ENCODE data around the gene FAM131C. TPM values are rescaled to one million over a fixed set of nuclear protein-coding genes. Genes with fewer than 3 reads are reported as not detected.
"Not testable (repeated sequence)": the region's sequence is repeated elsewhere in the genome, so short reads cannot be mapped to it uniquely, and the experiment has no call there.

The FAM131C gene
- total RNA-seq, 1 donor from 2014 or later, result 1.1 TPM

DNA sequence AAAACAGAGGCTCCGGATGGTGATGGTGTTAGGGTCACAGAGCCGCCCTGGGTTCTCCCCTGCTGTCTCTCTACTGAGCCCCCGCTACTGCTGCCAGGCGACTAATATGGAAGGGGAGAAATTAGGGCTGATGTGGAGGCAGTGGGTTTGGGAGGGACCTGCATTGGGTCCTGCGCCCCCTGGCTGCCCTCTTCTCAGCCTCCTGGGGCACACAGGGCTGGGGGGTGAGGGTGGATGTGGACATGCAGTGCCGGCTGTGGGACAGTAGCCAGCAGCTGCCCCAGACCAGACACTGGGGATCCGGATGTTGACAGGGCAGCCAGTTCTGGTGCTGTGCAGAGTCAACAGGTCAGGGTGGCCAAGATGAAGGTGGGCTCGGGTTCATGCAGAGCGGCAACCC, 31.4 kb downstream of the FAM131C start:
- peaks cover 2% of the 10 kb centered on the region for H3K9me3 Mint-ChIP-seq (ENCODE audit: unreplicated experiment)
- no peak overlapping the region for H3K27ac Mint-ChIP-seq (ENCODE audit: unreplicated experiment)
- DNase-seq, result no peak
- peaks cover 8% of the 10 kb centered on the region for H3K27me3 Mint-ChIP-seq (ENCODE audit: unreplicated experiment)
- H3K4me3 Mint-ChIP-seq (ENCODE audit: unreplicated experiment), result no peak overlapping the region
- H3K4me1 Mint-ChIP-seq (ENCODE audit: low read depth, unreplicated experiment), result peaks cover 10% of the 10 kb centered on the region
- no peaks in the 10 kb centered on the region for H3K36me3 Mint-ChIP-seq (ENCODE audit: unreplicated experiment)
- TF ChIP-seq, protein P1, sequence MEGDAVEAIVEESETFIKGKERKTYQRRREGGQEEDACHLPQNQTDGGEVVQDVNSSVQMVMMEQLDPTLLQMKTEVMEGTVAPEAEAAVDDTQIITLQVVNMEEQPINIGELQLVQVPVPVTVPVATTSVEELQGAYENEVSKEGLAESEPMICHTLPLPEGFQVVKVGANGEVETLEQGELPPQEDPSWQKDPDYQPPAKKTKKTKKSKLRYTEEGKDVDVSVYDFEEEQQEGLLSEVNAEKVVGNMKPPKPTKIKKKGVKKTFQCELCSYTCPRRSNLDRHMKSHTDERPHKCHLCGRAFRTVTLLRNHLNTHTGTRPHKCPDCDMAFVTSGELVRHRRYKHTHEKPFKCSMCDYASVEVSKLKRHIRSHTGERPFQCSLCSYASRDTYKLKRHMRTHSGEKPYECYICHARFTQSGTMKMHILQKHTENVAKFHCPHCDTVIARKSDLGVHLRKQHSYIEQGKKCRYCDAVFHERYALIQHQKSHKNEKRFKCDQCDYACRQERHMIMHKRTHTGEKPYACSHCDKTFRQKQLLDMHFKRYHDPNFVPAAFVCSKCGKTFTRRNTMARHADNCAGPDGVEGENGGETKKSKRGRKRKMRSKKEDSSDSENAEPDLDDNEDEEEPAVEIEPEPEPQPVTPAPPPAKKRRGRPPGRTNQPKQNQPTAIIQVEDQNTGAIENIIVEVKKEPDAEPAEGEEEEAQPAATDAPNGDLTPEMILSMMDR (IDR thresholded peaks at IDR 0.05; ENCODE audit: partially characterized antibody, unreplicated experiment), result no peak

DNA sequence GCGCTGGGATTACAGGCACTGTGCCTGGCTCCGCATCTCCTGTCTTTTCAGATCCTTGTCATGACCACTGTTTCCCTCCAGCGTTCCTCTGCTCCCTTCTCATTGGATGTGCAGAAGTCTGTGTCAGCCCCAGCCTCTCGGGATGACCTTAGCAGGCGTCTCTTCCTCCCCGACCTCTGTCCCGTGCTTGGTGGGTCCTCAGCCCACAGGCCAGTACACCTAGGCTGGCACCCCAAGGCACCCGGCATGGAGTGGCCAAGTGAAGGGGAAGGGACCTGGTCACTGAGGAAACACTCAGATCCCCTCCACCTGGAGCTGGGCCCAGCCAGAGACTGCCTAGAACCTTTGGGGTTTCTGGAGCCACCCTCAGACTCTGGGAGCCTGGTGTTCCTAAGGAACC, 32.3 kb downstream of the FAM131C start:
- Mint-ChIP-seq H3K9me3 (ENCODE audit: unreplicated experiment) (peaks cover 2% of the 10 kb centered on the region), H3K4me1 (ENCODE audit: low read depth, unreplicated experiment) (peaks cover 10% of the 10 kb centered on the region), H3K4me3 (ENCODE audit: unreplicated experiment) (no peak overlapping the region), H3K27me3 (ENCODE audit: unreplicated experiment) (peaks cover 10% of the 10 kb centered on the region), H3K27ac (ENCODE audit: unreplicated experiment) (no peak overlapping the region), H3K36me3 (ENCODE audit: unreplicated experiment) (no peaks in the 10 kb centered on the region)
- TF ChIP-seq, protein P1 (IDR thresholded peaks at IDR 0.05; ENCODE audit: partially characterized antibody, unreplicated experiment), result no peak
- DNase-seq, result no peak

DNA sequence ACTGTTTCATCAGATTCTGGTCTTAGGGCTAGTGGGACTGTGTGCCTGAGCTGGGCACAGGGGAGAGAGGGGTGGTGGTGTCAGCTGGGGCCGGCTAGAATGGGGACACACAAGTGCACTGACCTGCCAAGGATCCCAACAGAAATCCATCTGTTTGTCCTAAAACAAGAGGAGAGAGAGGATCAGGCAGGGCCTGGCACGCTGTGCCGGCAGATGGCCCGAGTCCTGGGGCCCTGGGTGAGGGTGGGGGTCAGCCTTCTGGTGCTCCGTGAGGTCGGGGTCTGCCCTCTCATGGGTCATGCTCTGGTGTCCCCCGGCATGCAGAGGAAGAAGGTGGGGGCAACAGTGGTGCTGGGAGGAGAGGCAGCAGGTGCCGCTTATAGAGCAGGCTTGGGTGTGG, 33.6 kb downstream of the FAM131C start:
- not testable (repeated sequence) for H3K36me3 Mint-ChIP-seq (ENCODE audit: unreplicated experiment); H3K27me3 Mint-ChIP-seq (ENCODE audit: unreplicated experiment); H3K9me3 Mint-ChIP-seq (ENCODE audit: unreplicated experiment); DNase-seq; H3K4me1 Mint-ChIP-seq (ENCODE audit: low read depth, unreplicated experiment); H3K4me3 Mint-ChIP-seq (ENCODE audit: unreplicated experiment)
- H3K27ac Mint-ChIP-seq (ENCODE audit: unreplicated experiment), result peak overlapping the region; percentile 48

DNA sequence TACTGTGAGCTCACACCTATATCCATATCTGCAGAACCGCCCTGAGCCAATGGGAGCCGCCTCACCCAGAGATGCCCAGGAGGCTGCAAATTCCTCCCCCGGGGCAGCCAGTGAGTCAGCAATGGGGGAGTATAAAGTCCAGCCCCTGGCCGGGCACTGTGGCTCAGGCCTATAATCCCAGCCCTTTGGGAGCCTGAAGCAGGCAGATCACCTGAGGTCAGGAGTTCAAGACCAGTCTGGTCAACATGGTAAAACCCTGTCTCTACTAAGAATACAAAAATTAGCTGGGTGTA, 34.9 kb downstream of the FAM131C start:
- Mint-ChIP-seq H3K27ac (ENCODE audit: unreplicated experiment) (no peak overlapping the region), H3K4me3 (ENCODE audit: unreplicated experiment) (no peak overlapping the region), H3K27me3 (ENCODE audit: unreplicated experiment) (peaks cover 6% of the 10 kb centered on the region), H3K36me3 (ENCODE audit: unreplicated experiment) (no peaks in the 10 kb centered on the region), H3K9me3 (ENCODE audit: unreplicated experiment) (peaks cover 2% of the 10 kb centered on the region), H3K4me1 (ENCODE audit: low read depth, unreplicated experiment) (peaks cover 10% of the 10 kb centered on the region)
- TF ChIP-seq, protein P1 (IDR thresholded peaks at IDR 0.05; ENCODE audit: partially characterized antibody, unreplicated experiment), result no peak
- no peak for DNase-seq

DNA sequence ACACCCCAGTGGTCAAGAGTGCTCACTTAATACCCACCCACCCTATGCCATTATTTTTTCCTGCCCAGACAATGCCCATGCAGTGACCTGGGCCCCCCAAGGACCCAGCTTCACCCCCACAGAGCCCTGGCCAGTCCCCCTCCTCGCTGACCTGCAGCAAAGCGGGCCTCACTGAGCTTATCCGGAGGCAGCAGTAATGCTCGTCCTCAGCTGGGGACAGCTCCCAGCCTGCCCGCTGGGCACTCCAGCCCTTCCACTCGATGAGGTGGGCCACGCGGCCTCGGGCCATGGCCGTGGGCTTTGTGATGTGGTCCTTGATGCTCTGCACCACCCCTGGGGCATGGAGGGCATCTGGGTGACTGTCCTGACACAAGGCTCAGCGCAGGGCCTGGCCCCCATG, 37.0 kb downstream of the FAM131C start:
- H3K36me3 Mint-ChIP-seq (ENCODE audit: unreplicated experiment); H3K27ac Mint-ChIP-seq (ENCODE audit: unreplicated experiment); H3K4me3 Mint-ChIP-seq (ENCODE audit: unreplicated experiment); H3K27me3 Mint-ChIP-seq (ENCODE audit: unreplicated experiment); DNase-seq; H3K9me3 Mint-ChIP-seq (ENCODE audit: unreplicated experiment): not testable (repeated sequence)
- H3K4me1 Mint-ChIP-seq (ENCODE audit: low read depth, unreplicated experiment), result peaks cover 13% of the 10 kb centered on the region

DNA sequence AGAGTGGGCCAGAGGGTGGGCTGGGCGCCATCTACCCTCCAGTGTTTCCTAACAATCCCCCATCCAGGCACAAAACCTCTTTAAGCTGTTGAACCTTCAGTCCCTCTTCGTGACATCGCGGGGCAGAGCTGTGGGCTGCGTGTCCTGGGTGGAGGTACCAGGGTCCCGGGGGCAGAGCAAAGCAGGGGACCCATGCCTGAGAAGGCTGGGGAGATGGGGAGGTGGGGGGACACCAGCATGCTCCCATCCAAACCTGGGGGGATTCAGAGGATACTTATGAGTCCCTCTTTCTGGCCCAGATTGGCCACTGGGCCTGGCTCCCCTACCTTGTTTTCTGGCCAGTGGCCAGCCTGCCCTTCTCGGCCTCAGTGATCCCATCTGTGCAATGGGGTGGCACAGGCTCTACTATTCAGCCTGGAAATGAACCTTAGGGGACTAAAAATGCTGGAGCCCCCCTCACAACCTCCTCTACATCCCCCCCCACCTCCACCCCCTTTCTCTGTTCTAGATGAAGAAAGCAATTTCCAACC, 40.3 kb downstream of the FAM131C start:
- H3K36me3 Mint-ChIP-seq (ENCODE audit: unreplicated experiment); H3K27ac Mint-ChIP-seq (ENCODE audit: unreplicated experiment); H3K4me1 Mint-ChIP-seq (ENCODE audit: low read depth, unreplicated experiment); H3K4me3 Mint-ChIP-seq (ENCODE audit: unreplicated experiment); DNase-seq; H3K27me3 Mint-ChIP-seq (ENCODE audit: unreplicated experiment); H3K9me3 Mint-ChIP-seq (ENCODE audit: unreplicated experiment): not testable (repeated sequence)
